Adipose tissue (tissue), 3 donors: Measurements from ENCODE around the gene NKX1-1. TPM values are rescaled to one million over a fixed set of nuclear protein-coding genes. Genes with fewer than 3 reads are reported as not detected.
"Not testable (repeated sequence)": the region's sequence is repeated elsewhere in the genome, so short reads cannot be mapped to it uniquely, and the experiment has no call there.

Source experiments
- H3K27ac ChIP-seq: one replicate; pipeline ENCODE4 v1.5.1; 2013; ENCODE audit warnings: low read depth, low read length
- WGBS, 3 donors: extraction: QIAGEN DNeasy Blood & Tissue Kit; methylation state at CpG; one replicate each; pipeline ENCODE4 v1.1.7; 2013; 5-methylcytosine and 5-hydroxymethylcytosine counted together
- polyA plus RNA-seq, 3 donors: library from polyadenylated mRNA; stranded (reverse); fragments of 200-250 nt; gene quantifications; one replicate each; pipeline ENCODE4 v1.2.3, GENCODE V29; 2013
- donor health status: healthy with polysubstance abuse.
- donor health status: Bipolar disorder and iron deficiency.
- donor health status: healthy.

The NKX1-1 gene
- polyA plus RNA-seq, 3 donors, result not detected

DNA sequence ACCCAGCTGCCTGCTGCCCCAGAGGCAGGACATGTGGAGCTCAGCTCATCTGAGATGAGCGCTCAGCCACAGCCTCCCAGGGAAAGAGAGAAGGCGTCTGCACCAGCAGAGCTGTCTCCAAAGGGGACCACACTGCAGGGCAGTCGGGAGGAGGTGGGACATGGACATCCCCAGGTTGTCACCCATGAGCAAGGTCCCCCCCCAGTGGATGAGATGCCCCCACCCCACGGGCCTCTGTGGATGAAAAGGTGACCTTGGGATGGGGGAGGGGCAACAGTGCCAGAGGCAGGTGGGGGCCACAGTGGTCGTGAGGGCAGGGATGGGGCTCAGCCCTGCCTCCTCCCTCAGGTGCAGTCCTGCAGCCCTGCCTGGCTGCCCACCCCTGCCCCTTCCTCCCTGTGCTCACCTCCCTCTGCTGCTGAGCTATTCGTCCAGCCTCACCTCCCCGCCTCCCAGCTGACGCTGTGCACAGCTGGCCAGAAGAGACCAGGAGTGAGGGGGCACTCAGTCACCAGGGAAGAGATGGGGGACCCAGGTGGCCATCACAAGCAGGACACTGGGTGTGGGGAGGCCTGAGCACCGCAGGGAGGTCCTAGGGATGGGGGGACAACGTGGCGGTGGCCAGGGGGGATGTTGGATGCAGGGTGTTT is 9.3 kb downstream of the NKX1-1 start:
- no peak overlapping the region for H3K27ac ChIP-seq
- 97 to 98% (median 97%) methylated on average over 11 of the region's 11 CpGs for WGBS, 3 donors

DNA sequence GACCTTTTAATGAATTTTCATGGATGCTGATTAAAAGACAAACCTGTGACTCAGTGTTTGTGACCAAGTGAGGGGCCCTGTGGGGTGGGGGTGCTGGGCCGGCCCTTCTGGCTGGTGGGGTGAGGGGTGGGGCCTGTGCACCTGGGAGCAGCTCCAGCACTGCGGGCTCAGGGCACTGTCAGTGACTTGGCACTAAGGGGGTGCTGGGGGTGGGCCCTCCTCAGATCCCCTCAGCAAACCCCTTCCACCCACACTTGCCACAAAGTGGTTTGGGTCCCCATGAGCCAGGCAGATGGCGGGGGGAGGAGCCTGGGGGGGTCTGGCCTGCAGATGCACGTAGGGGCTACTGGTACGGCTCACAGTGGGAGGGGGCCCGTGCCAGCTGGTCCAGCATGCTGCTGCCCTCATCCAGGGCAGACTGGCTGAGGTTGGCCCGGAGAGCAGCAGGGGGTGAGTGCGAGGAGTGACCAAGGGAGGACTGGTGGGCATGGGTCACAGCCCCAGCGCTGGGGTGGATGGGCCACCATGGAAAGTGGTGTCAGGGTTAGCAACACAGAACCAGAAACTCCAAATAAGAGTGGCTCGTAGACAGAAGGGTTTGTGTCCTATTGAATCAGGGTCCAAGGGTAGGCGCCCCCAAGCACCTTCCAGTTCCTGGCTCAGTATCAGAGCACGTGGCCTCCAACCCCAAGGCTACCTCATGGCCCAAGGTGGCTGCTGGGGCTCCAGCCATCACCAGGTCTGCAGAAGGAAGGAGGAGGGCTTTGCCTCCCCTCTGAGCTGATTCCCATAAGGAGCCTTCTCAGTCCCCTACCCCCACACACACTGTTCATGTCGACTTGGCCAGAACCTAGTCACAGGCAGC is 10.1 kb downstream of the NKX1-1 start:
- no peak overlapping the region for H3K27ac ChIP-seq
- 84 to 90% (median 88%) methylated on average over 12 to 13 of the region's 13 CpGs for WGBS, 3 donors

DNA sequence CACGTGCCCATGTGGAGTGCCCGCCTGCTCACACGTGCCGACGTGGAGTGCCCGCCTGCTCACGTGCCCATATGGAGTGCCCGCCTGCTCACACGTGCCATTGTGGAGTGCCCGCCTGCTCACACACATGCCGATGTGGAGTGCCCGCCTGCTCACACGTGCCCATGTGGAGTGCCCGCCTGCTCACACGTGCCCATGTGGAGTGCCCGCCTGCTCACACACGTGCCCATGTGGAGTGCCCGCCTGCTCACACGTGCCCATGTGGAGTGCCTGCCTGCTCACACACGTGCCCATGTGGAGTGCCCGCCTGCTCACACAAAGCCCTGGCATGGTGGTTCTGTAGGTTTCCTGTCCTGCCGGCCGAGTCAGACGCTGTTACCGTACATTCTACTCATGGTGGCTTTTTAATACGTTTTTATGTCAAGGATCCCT is 10.8 kb downstream of the NKX1-1 start:
- not testable (repeated sequence) for H3K27ac ChIP-seq
- 96 to 98% (median 97%) methylated on average over 26 of the region's 26 CpGs for WGBS, 3 donors

GRCh38 chr4:1394554-1395388 is 11.5 kb downstream of the NKX1-1 start:
- not testable (repeated sequence) for H3K27ac ChIP-seq
- WGBS, 3 donors, result 95 to 97% (median 95%) methylated on average over 24 to 57 of the region's 63 CpGs

- WGBS, 3 donors, result 97 to 98% (median 98%) methylated on average over 10 of the region's 10 CpGs
- no peak overlapping the region for H3K27ac ChIP-seq
These were observed 12.4 kb downstream of the NKX1-1 start for GRCh38 chr4:1393866-1394265.

DNA sequence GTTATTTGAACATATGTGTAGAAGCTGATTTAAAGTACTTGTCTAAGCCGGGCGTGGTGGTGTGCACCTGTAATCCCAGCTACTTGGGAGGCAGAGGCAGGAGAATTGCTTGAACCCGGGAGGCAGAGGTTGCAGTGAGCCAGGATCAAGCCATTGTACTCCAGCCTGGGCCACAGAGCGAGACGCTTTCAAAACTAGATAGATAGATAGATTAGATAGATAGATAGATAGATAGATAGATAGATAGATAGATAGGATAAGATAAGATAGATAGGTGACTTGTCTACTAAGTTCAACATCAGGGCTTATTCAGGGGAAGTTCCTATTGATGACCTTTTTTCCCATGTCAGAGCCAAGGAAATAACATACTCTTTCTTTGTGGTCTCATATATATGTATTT is 12.9 kb downstream of the NKX1-1 start:
- WGBS, 3 donors, result 97 to 98% (median 98%) methylated on average over 5 of the region's 5 CpGs
- H3K27ac ChIP-seq, result not testable (repeated sequence)

DNA sequence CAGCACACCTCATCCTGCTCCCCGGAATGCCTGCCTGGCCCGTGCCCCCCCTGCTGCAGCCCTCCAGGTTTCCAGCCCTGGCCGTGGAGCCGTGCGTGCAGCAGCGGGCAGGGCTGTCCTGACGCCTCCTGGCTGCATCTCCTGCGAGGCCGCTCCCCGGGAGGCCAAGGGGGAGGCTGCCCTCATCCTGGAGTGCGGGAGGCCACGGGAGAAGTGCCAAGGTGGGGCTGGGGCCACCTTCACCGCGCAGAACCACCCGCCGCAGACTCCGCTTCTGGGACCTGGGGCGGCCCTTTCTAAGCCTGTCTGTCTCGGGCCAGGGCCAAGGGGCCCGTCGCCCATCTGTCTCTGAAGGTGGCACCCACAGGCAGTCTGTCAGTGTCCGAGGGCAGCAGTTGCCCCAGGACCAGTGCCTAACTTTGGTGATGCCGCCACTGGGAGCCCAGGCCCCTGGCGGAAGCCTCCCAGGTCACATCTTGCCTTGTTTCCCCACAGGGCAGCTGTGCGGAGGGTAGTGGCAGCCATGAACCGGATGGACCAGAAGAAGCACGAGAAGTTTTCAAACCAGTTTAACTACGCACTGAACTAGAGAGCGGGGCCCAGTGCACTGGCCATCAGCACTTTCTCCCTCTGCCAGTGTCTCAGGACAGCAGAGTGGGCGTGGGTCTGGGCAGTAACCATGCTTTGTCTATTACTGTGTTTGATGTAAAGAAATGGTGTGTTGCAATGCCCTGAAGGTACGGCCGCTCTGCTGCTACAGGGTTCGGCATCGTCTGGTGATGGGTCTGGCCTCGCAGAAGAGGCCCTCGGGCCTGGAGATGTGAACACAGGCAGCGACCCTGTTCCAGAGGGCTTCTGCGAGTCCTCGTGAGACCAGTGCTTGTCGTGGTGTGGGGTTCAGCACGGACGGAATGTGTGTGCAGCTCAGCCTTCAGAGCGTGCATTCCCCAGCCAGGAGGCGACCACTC is 20.6 kb downstream of the NKX1-1 start:
- WGBS, 3 donors, result 96 to 97% (median 96%) methylated on average over 42 to 44 of the region's 44 CpGs
- H3K27ac ChIP-seq, result no peak overlapping the region

DNA sequence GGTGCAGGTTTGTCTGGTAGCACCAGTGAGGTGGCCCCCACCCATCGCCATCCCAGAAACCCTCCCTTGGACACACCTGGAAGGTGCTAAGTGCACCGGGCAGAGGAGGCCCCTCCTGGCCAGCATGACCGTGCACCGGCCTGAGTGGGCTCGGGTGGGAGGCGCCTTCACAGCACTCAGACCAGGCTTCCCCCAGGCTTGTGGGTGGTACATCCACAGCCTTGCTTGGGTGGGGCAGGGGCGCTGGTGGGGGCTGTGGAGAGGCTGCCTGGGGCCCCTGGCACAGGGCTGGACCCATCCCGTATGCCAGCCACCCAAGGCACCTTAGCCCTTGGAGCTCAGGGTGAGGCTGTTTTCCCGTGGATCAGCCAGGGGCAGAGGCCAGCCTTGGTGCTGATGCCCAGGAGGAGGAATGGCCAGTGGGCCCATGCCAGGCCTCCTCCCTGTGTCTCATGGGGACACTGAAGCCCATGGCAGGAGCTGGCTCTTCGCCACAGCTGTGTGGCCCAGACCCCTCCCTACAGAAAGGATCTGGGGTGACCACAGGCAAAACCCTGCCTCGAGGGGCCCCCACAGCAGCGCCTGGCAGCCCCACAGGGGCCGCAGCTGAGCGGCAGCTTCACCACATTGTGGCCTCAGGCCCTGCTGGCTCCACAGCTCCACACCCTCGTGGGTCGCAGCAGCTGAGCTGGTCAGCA is 21.4 kb downstream of the NKX1-1 start:
- H3K27ac ChIP-seq, result no peak overlapping the region
- WGBS, 3 donors, result 95 to 96% (median 95%) methylated on average over 16 of the region's 16 CpGs

- WGBS, 3 donors, result 91 to 96% (median 91%) methylated on average over 34 of the region's 34 CpGs
- no peak overlapping the region for H3K27ac ChIP-seq
These were observed 22.3 kb downstream of the NKX1-1 start for GRCh38 chr4:1383728-1384591.

GRCh38 chr4:1382776-1383727 is 23.2 kb downstream of the NKX1-1 start:
- 90 to 91% (median 90%) methylated on average over 27 of the region's 27 CpGs for WGBS, 3 donors
- no peak overlapping the region for H3K27ac ChIP-seq

DNA sequence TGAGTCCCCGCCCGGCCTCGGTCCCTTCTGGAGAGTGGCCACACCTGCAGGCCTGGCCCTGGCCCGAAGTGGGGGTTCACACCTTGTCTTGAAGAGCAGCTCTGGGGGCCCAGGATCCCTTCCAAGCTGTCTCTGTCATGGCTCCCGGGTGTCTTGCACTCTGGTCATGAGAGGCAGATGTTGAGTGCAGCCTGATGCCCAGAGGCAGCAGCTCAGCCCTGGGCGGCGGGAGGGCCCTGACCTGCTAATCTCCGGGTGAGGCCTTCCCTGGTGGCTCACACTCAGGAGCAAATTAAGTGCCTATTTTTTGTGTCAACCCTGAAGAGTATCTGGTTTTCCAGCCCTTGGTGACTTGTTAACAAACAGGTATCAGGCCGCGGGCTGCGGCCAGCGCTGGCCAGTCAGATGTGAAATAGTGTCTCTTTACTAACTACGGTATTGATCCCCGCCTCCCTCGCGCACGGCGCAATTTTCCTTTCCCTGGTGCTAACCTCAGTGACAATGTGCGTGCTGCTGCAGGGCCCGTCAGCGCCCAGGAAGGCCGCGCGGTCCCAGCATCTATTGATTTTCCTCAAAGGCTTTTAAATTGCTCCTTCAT is 24.2 kb downstream of the NKX1-1 start:
- no peak overlapping the region for H3K27ac ChIP-seq
- 94 to 95% (median 94%) methylated on average over 24 of the region's 24 CpGs for WGBS, 3 donors

DNA sequence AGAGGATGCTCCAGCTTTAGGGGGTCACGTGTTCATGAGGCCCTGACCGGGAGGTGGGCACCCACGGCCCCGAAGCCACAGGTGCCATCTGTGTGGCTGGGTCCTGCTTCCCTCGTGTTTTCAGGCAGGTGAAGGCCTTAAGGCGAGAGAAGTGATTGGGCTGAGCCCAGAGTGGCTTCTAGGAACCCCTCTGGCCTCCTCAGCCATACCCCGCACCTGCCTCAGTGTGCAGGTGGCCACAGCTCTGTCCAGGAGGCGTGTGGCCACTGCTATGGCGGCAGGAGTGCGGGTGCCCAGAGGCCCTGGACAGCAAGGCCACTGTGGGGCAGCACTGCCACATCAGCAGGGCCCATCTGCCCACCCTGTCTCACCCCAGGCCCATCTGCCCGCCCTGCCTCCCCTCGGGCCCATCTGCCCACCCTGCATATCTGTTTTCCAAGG is 25.0 kb downstream of the NKX1-1 start:
- 93 to 94% (median 94%) methylated on average over 12 of the region's 12 CpGs for WGBS, 3 donors
- H3K27ac ChIP-seq, result no peak overlapping the region

GRCh38 chr4:1380368-1381151 is 25.7 kb downstream of the NKX1-1 start:
- WGBS, 3 donors, result 90 to 92% (median 91%) methylated on average over 34 to 36 of the region's 36 CpGs
- no peak overlapping the region for H3K27ac ChIP-seq

GRCh38 chr4:1379801-1380331 is 26.4 kb downstream of the NKX1-1 start:
- no peak overlapping the region for H3K27ac ChIP-seq
- WGBS, 3 donors, result 88 to 93% (median 90%) methylated on average over 20 to 31 of the region's 31 CpGs
